Retina (tissue), 1 donor: ENCODE data around the gene DENND5A.
"Not testable (repeated sequence)": the region's sequence is repeated elsewhere in the genome, so short reads cannot be mapped to it uniquely, and the experiment has no call there.

Experiments
- DNase-seq: peaks from one replicate; pipeline ENCODE4 v3.0.0-alpha.2; 2016

Gene DENND5A

GRCh38 chr11:9210224-9210921 lies 54.8 kb downstream of the DENND5A start:
- DNase-seq, result no peak

GRCh38 chr11:9209604-9210003 lies 55.5 kb downstream of the DENND5A start:
- DNase-seq, result not testable (repeated sequence)

- no peak for DNase-seq
Measured at GRCh38 chr11:9208726-9209501, 56.2 kb downstream of the DENND5A start.

GRCh38 chr11:9207229-9207628 lies 57.9 kb downstream of the DENND5A start:
- no peak for DNase-seq

- no peak for DNase-seq
Measured at GRCh38 chr11:9206496-9206895, 58.7 kb downstream of the DENND5A start.

- peak; percentile 11 for DNase-seq
Measured at GRCh38 chr11:9203691-9204311, 61.3 kb downstream of the DENND5A start.

GRCh38 chr11:9201372-9202162 lies 63.6 kb downstream of the DENND5A start:
- DNase-seq, result no peak

- DNase-seq, result no peak
Measured at GRCh38 chr11:9200471-9200870, 64.7 kb downstream of the DENND5A start.

GRCh38 chr11:9193316-9193715 lies 71.8 kb downstream of the DENND5A start:
- DNase-seq, result no peak

- no peak for DNase-seq
Measured at GRCh38 chr11:9192561-9192960, 72.6 kb downstream of the DENND5A start.

GRCh38 chr11:9190326-9191016 lies 74.7 kb downstream of the DENND5A start:
- DNase-seq, result not testable (repeated sequence)

- DNase-seq, result not testable (repeated sequence)
Measured at GRCh38 chr11:9188860-9189259, 76.3 kb downstream of the DENND5A start.

GRCh38 chr11:9187616-9188015 lies 77.5 kb downstream of the DENND5A start:
- no peak for DNase-seq

- no peak for DNase-seq
Measured at GRCh38 chr11:9184516-9184915, 80.6 kb downstream of the DENND5A start.

- no peak for DNase-seq
Measured at GRCh38 chr11:9182180-9182871, 82.8 kb downstream of the DENND5A start.

- DNase-seq, result no peak
Measured at GRCh38 chr11:9180784-9181183, 84.4 kb downstream of the DENND5A start.

GRCh38 chr11:9179141-9179540 lies 86.0 kb downstream of the DENND5A start:
- DNase-seq, result no peak

GRCh38 chr11:9178716-9179115 lies 86.4 kb downstream of the DENND5A start:
- no peak for DNase-seq

GRCh38 chr11:9177438-9178091 lies 87.6 kb downstream of the DENND5A start:
- DNase-seq, result no peak

- no peak for DNase-seq
Measured at GRCh38 chr11:9176550-9176949, 88.6 kb downstream of the DENND5A start.

GRCh38 chr11:9176136-9176535 lies 89.0 kb downstream of the DENND5A start:
- DNase-seq, result no peak
